Aorta (tissue), 5 donors: Measurements from ENCODE around the gene LLGL2. TPM values are rescaled to one million over a fixed set of nuclear protein-coding genes. Genes with fewer than 3 reads are reported as not detected.
"Not testable (repeated sequence)": the region's sequence is repeated elsewhere in the genome, so short reads cannot be mapped to it uniquely, and the experiment has no call there.

Experiments used
- ATAC-seq: fragments of 200-7000 bp; cut with Tn5 transposase; one replicate; pipeline ENCODE4 v1.9.1; 2022; ENCODE audit warnings: moderate library complexity; ENCODE audit not compliant: low FRiP score
- DNase-seq, 2 donors: peaks; one replicate each; pipeline ENCODE4 v3.0.0-alpha.2; 2020
- H3K27ac ChIP-seq, 2 donors: one replicate each; pipeline ENCODE4 v1.5.1; 2013; ENCODE audit warnings: low read length in 2 of 2, mild to moderate bottlenecking in 2 of 2, moderate library complexity in 2 of 2, control low read depth in 1 of 2, inconsistent platforms in 1 of 2, low read depth in 1 of 2
- H3K27me3 ChIP-seq, 2 donors: one replicate each; pipeline ENCODE4 v1.6.1; 2013; ENCODE audit warnings: control low read depth in 1 of 2, low read length in 1 of 2, mild to moderate bottlenecking in 1 of 2, moderate library complexity in 1 of 2; ENCODE audit not compliant: insufficient read depth in 2 of 2, control insufficient read depth in 1 of 2
- H3K36me3 ChIP-seq, 2 donors: one replicate each; pipeline ENCODE4 v1.6.1; 2013; ENCODE audit warnings: control low read depth in 1 of 2, low read length in 1 of 2, mild to moderate bottlenecking in 1 of 2; ENCODE audit not compliant: insufficient read depth in 2 of 2, control insufficient read depth in 1 of 2
- H3K4me1 ChIP-seq, 2 donors: one replicate each; pipeline ENCODE4 v1.6.1; 2013; ENCODE audit warnings: low read length in 2 of 2, control low read depth in 1 of 2, mild to moderate bottlenecking in 1 of 2, moderate library complexity in 1 of 2; ENCODE audit not compliant: insufficient read depth in 2 of 2, control insufficient read depth in 1 of 2
- H3K4me3 ChIP-seq, 2 donors: one replicate each; pipeline ENCODE4 v1.5.1; 2013; ENCODE audit warnings: low read length in 2 of 2, control low read depth in 1 of 2, mild to moderate bottlenecking in 1 of 2
- H3K9me3 ChIP-seq: one replicate; pipeline ENCODE4 v1.6.1; 2013; ENCODE audit warnings: mild to moderate bottlenecking, low read length; ENCODE audit not compliant: control insufficient read depth
- WGBS, 2 donors: extraction: QIAGEN DNeasy Blood & Tissue Kit; methylation state at CpG; one replicate each; pipeline ENCODE4 v1.1.7; 2013; 5-methylcytosine and 5-hydroxymethylcytosine counted together
- intact Hi-C, 2 donors: fragments of 100-400 bp; cut with DNase I; formaldehyde crosslinking; loops; one replicate each; pipeline versions ENCODE4 v1.14.2 to v1.15.0; 2022
- polyA plus RNA-seq, 2 donors: library from polyadenylated mRNA; stranded (reverse); fragments of 200-250 nt; gene quantifications; one replicate each; pipeline ENCODE4 v1.2.3, GENCODE V29; 2013
- total RNA-seq, 2 donors: library from RNA; stranded (reverse); fragmentation: NEBNext Ultra II Directional; extraction: Animal tissue kit (Norgen Biotek cat#: 25700); gene quantifications; one replicate each; pipeline ENCODE4 v1.2.1, GENCODE V29; 2021
- donor health status: healthy with polysubstance abuse.
- donor health status: Bipolar disorder and iron deficiency.
- donor health status: DM: no; HTN: no; CAD: no.
- donor health status: DM: no; HTN: no; CAD: no.
- donor health status: DM: yes; HTN: yes; CAD: no.

Gene LLGL2
- total and polyA plus RNA-seq, 4 donors = 9.7 to 14.4 (median 10.6) TPM

- Histone ChIP-seq H3K27ac (no peak overlapping the region), H3K4me3 (no peak overlapping the region), H3K27me3 (no peaks in the 10 kb centered on the region), H3K36me3 (no peaks in the 10 kb centered on the region), H3K4me1 (no peaks in the 10 kb centered on the region), H3K9me3 (no peaks in the 10 kb centered on the region)
- DNase-seq = no peak
- intact Hi-C loops = no loop called here
- no peak for ATAC-seq
- 88% methylated on average over 17 of the region's 17 CpGs for WGBS, 2 donors
These were observed 67.0 kb downstream of the LLGL2 start for GRCh38 chr17:75592348-75593020.

- H3K9me3 ChIP-seq, DNase-seq, intact Hi-C loops, H3K4me1 ChIP-seq, H3K4me3 ChIP-seq, ATAC-seq, H3K27me3 ChIP-seq, H3K36me3 ChIP-seq, H3K27ac ChIP-seq: not testable (repeated sequence)
- 89 to 92% methylated on average over 9 of the region's 9 CpGs for WGBS, 2 donors
These were observed 67.9 kb downstream of the LLGL2 start for GRCh38 chr17:75593430-75593829.

- intact Hi-C loops = no loop called here
- WGBS, 2 donors = 58 to 60% methylated on average over 28 of the region's 28 CpGs
- no peaks in the 10 kb centered on the region for H3K4me1 ChIP-seq
These were observed 69.2 kb downstream of the LLGL2 start for GRCh38 chr17:75594499-75595283.

GRCh38 chr17:75595284-75595919, 69.9 kb downstream of the LLGL2 start:
- H3K36me3 ChIP-seq = no peaks in the 10 kb centered on the region
- 66 to 69% methylated on average over 13 of the region's 13 CpGs for WGBS, 2 donors
- no peak overlapping the region for H3K27ac ChIP-seq
- H3K27me3 ChIP-seq = no peaks in the 10 kb centered on the region
- intact Hi-C loops = no loop called here
- H3K4me3 ChIP-seq = no peak overlapping the region
- DNase-seq (no peak), ATAC-seq (no peak)
- no peaks in the 10 kb centered on the region for H3K9me3 ChIP-seq
- no peaks in the 10 kb centered on the region for H3K4me1 ChIP-seq

More at GRCh38 chr17:75594499-75595283, 69.2 kb downstream of the LLGL2 start:
- no peak for DNase-seq
- Histone ChIP-seq H3K27ac (no peak overlapping the region), H3K9me3 (no peaks in the 10 kb centered on the region), H3K27me3 (no peaks in the 10 kb centered on the region), H3K36me3 (no peaks in the 10 kb centered on the region), H3K4me3 (no peak overlapping the region)
- ATAC-seq = no peak

- DNase-seq (no peak), ATAC-seq (no peak)
- Histone ChIP-seq H3K36me3 (no peaks in the 10 kb centered on the region), H3K27ac (no peak overlapping the region), H3K9me3 (no peaks in the 10 kb centered on the region), H3K27me3 (no peaks in the 10 kb centered on the region), H3K4me1 (no peaks in the 10 kb centered on the region), H3K4me3 (no peak overlapping the region)
- WGBS, 2 donors = 77 to 78% methylated on average over 6 of the region's 6 CpGs
- intact Hi-C loops = no loop called here
These were observed 70.4 kb downstream of the LLGL2 start for GRCh38 chr17:75595920-75596313.

GRCh38 chr17:75596320-75597087, 71.0 kb downstream of the LLGL2 start:
- Histone ChIP-seq H3K36me3 (no peaks in the 10 kb centered on the region), H3K9me3 (no peaks in the 10 kb centered on the region), H3K27me3 (no peaks in the 10 kb centered on the region), H3K4me3 (no peak overlapping the region), H3K27ac (no peak overlapping the region), H3K4me1 (no peaks in the 10 kb centered on the region)
- no peak for DNase-seq
- 76 to 83% methylated on average over 17 of the region's 17 CpGs for WGBS, 2 donors
- no peak for ATAC-seq
- intact Hi-C loops = no loop called here

GRCh38 chr17:75601057-75601987, 75.8 kb downstream of the LLGL2 start:
- Histone ChIP-seq H3K27me3 (no peaks in the 10 kb centered on the region), H3K9me3 (no peaks in the 10 kb centered on the region), H3K36me3 (no peaks in the 10 kb centered on the region), H3K27ac (no peak overlapping the region), H3K4me1 (no peaks in the 10 kb centered on the region), H3K4me3 (no peak overlapping the region)
- no peak for DNase-seq
- 57 to 58% methylated on average over 28 of the region's 28 CpGs for WGBS, 2 donors
- intact Hi-C loops = no loop called here
- peak; percentile 35 for ATAC-seq

- Histone ChIP-seq H3K4me1 (no peaks in the 10 kb centered on the region), H3K27me3 (no peaks in the 10 kb centered on the region), H3K4me3 (no peak overlapping the region), H3K27ac (no peak overlapping the region), H3K36me3 (no peaks in the 10 kb centered on the region), H3K9me3 (no peaks in the 10 kb centered on the region)
- intact Hi-C loops = no loop called here
- 82 to 86% methylated on average over 11 to 12 of the region's 12 CpGs for WGBS, 2 donors
- ATAC-seq (peak; percentile 10), DNase-seq (no peak)
These were observed 77.1 kb downstream of the LLGL2 start for GRCh38 chr17:75602644-75603043.
